Ecto neural progenitor cell (in vitro differentiated cells): ENCODE data around the gene ERCC5.

Source experiments
- DNase-seq: peaks from one replicate; pipeline ENCODE4 v3.0.0-alpha.2; 2018; ENCODE audit warnings: low spot score

Gene ERCC5

DNA sequence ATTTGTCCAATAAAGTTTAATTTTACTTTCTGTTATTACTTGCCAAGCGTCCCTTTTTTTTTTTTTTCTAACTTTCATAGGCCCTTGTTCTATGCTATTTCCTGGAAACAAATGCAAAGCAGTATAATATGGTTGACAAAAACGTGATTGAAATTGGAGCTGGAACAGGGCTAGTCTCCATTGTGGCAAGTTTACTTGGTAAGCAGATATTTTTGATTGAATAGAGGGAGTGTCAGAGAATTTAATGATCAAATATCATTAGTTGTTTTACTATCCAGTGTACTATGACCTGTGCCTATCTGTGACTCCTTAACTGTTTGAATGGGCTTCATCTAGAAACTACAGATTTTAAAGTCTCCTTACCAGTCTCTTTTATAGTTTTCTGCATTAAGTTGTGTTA, 46.7 kb downstream of the ERCC5 start:
- no peak for DNase-seq

DNA sequence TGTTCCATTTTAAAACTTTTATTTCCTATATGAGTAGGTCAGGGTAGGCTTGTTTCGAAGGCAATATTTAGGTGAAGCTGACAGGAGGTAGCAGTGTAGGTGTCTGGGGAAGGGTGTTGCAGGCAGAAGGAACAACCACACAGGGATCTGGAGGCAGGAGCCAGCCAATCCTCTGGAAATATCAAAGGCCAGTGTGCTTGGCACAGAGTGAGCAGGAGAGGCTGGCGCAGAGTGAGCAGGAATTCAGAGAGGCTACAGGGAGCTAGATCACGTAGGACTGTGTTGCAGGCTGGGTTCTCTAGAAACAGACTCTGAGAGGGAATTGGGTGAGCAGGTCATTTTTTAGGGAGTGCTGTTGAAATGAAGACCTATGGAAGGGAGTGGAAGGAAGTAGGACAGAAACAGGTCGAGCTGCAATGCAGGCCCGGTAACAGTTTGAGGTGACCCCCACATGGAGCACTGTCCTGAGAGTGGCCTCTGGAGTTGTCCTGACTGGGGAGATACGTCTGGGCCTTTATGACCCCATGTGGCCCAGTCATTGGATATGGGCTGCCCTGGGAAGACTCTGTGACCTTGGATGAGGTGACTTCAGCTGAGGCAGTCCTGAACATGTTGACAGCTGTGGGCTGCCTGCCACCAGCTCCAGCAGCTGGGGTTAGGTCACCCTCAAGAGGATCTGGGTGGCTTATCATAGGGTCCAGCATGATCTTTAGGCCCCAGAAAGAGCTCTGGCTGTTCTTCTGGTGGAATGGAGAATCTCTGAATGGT, 51.7 kb downstream of the ERCC5 start:
- DNase-seq, result no peak

DNA sequence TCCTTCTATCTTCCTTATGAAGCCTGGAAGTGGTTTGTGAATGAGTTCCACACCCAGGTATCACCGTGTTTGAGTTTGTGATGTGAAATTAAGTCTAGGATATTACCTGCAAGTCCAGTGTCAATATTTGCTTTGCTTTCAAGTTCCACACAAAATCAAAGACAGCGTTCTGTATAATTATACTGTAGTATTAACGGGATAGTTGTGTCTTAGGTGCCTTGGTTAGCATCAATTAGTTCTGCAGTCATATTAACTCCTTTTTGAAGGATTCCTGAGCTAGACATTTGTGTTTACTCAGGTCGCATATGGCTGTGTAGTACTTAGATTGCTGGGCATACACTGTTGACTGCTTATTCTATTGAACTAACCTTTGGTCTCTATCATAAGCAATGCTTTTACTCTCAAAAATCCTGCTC, 54.4 kb downstream of the ERCC5 start:
- DNase-seq, result no peak

DNA sequence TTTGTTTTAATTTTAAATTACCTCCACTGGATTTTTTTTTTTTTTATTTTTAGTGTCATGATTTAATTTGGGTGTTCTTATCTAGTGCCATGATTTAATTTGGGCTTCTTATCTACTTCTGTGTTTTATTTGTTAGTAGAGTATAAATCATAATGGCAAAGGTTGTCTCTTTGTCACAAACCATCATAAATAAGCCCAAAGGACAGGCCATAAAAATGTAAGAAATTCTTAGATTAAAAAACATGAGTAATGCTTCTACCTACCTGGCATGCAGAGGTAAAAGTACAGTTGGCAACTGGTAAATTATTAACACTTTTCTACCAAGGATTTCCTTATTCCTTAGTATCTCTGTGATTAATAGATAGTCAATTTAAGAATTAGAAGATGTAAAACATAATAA, 55.2 kb downstream of the ERCC5 start:
- no peak for DNase-seq

DNA sequence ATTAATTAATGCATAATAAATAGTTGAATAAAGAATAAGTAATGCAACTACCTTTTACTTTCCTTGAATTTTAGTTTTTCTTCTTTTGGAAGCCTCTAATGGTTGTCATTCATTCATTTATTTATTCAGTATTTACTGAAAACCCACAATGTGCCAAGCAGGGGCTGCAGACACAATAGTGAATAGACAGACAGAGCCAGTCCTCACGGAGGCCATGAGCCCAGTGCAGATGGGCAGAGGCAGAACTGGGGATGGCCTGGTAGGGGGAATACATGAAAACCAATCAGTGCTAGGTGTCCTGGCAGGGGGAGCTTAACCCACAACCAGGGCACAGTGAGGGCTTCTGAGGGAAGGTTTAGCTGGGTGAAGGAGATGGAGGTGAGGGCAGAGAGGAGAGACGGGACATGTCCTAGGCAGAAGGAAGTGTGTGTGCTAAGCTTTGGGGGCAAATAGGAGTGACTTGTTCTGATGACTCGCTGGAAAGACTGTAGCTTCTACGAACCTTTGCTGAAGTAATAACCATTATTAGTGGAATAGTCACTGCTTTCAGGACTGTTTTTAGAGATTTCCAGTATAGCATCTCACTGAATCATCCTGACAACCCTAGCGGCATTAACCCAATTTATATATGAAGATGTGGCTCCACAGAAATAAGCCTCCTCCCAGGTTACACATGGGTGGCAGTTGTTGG, 55.9 kb downstream of the ERCC5 start:
- DNase-seq, result no peak

DNA sequence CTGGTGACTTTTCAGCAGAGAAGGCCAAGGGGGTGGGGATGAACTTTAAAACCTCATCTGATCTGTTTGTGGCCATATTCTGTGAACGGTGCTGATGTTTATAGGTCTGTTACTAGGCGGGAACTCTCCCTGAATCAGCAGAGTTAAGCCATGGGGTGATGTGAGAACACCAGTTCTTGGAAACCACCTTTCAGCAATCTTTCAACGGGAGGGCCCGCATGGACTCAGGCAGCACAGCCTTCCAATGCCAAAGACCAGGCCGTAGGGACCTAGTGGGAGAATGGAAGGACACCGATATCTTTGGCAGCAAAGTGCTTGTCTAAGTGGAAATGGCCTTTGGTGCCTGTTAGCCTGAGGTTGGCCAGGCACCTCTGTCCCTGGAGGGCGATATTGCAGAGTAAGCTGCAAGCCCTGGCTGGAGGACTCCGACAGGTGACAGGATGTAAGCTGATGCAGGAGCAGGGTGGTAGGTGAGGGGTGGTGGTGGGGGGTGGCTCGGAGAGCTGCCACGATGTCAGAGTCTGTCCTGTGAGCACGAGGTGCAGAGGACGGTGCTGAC, 57.0 kb downstream of the ERCC5 start:
- no peak for DNase-seq

DNA sequence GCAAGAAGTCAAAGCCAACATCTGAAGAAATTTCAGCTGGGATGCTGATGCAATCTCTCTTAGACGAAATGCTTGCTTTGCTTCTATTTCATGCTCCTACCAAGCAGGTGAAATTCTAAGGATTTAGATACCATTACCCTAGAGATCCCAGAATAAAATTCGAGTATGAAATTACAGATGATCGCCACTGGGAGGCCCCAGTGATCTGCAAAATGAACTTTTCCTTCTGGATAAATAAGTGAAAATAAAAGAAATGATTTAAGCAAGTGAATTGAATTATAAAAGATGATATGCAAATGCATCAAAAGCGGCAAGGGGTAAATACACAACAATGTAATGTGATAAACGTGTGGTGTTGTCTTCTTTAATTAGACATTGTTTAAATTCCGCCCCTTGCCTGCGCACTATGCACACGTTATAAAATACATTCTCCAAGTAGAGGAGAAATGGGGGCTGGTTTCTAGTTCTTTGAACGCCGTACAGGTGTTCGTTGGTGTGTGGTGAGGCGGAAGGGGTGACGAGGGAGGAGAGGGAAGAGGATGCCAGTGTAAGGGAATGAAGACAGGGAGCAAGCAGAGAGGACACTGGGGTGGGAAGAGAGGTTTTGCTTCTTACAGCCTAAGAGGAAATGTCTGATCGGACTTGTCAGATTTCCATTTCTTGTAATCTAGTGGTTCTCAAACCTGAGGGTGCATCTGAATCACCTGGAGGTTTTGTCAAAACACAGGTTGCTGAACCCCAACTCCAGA, 58.0 kb downstream of the ERCC5 start:
- DNase-seq, result no peak

DNA sequence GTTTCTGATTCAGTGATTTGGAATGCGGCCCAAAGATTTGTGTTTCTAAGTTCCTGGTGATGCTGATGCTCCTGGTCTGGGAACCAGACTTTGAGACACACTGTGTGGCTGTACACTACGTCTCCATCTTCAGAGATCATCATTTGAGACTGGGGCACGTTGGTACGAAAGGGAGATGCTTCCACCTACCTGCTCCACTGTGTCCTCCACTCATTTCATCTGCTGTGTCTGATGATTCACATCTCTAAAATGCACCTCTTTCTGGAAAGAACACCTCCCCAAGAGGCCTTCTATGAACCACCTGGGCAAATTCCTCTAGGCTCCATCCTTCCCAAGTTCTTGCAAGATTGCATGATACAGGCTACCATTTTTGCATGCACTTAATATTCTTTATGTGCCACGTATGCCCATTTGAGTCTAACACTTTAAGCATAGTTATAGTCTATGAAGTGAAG, 58.6 kb downstream of the ERCC5 start:
- DNase-seq, result no peak

DNA sequence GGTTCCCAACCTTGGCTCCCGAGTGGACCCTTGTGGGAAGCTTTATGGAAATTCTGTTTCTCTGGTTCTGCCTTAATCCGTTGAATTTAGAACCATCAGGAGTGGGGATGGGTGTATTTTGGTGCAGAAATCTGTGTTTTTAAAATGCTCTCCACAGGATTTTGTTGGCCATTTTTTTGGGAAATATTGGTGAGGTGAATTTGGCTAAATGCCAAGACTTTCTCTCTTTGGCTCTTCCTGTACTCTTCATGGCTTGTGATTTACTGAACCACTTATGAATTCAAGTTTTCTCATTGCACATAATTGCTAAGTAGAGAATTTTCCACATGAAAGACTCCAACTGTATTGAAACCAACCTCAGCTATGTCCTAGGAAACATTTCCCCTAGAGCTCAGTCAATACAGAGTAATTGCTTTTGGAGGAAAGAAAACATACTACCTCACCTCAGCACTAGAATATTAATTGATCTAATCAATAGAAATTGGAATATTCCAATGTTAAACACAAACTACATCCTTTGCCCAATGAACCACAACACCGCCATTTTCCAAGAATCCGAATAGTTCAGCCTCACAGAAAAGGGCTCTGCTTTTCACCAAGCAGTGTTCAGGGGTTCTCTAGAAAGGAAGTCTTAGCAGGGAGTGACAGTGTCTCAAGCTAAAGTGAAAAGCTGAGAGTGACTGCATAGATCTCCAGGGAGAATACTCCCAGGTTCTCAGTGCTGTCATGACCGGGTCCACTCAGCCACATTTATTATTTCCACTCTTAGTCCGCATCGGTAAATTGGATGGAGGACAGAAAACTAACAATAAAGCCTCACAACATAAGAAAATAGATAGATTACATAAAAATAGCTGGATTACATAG, 60.3 kb downstream of the ERCC5 start:
- DNase-seq, result no peak

DNA sequence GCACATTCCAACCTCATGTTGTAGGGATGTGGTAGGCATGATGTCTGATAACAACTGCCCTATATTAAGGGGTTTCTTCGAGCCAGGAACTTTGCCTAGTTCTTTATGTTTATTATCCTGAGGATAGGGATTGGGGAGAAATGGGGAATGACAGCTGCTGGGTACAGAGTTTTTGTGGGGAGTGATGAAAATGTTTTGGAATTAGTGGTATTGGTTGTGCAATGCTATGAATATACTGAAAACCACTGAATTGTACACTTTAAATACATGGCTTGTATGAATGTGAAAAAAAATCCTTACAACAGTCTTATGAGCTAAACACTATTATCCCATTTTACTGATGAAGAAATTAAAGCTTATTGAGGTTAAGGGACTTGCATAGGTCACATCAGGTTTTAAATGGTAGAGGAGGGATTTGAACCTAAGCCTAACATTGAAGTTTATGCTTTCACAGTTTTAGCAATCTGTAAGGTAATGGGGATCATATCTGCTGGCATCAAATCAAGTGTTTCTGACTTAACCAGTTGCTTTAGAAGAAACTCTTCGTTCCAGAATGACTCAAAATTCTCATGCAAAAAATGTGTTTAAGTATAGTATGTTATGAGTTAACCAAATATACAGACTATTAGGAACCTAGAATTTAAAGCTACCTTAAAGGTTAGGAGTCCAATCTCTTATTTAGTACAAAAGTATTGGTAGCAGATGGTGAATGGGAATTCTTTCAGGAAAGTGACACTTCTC, 61.4 kb downstream of the ERCC5 start:
- no peak for DNase-seq

DNA sequence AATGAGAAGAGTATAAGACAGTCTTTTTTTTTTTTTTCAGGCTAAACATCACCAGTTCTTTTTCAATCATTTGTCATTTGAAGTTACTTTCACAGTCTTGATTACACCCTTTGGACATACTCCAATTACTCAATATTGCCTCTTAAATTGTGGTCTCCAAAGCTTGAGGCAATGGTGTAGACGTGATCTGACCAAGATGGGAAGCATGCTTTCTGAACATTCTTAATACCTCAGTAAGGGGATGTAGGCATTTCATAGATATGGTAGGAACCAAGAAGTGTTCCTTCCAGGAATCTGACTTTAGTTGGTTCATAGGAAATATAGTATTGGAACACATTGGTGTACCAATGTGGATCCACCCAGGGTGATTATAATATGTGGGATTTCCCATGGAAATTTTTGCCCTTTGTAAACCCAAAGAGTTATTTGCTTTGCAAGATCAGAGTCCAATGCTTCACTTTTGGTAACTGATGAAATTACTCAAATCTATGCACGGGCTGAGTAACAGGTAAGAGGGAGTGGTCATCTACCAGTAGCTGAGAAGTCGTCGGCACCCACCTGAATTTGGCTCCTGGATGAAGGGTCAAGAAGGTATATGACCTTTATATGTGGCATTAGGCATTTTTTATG, 62.2 kb downstream of the ERCC5 start:
- no peak for DNase-seq

DNA sequence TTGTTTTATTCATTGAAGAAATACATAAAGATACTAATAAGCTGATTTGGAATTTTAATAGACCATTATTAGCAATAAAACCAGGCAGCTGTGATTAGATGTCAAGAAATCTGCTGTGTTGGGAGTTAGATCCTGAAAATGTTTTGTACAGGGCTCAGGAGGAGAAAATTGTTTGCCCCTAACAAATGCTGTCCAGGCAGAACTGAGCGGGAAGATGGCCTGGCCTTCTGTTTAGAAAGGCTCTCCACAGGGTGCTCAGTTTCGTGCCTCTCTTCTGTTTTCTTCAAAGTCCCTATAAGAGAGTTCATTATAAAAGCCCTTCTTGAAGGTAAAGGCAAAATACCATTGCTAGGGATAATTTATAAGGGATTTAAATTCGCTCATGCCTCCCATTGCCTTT, 64.1 kb downstream of the ERCC5 start:
- no peak for DNase-seq

DNA sequence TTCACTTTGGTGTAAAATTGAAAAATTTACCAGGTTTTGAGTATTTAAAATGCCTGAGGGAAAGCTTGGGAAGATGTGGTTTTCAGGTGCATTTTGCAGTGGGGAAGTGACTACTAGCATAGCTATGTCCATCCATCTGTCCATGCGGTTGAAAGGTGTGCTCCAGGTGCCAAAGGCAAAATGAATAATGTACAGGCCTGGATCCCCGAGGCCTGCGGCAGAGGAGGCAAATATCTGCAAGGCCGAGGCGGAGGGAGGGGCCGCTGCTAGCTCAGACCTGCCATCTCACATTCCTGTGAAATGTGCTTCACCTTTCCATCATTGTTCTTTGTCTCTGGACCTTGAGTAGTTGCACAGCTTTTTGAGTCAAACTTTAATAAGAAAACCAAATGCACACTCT, 65.5 kb downstream of the ERCC5 start:
- DNase-seq, result no peak

DNA sequence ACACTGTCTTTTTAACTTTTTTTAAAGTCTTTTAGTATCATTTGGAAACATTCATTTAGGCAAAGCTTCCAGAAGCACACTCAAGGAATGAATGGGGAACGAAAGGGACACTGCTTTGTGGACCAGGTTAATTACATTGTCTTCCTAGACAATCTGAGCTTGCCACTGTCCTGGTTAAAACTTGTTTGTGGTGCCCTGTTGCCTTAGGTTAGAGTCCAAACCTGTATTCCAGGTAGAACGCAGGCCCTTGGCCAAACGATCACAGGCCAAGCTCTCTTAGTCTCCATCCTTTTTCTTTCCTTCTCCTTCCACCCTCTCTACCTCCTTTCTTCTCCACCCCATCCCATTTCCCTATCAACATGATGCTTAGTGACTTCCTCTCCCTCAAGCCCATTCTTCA, 66.8 kb downstream of the ERCC5 start:
- no peak for DNase-seq

DNA sequence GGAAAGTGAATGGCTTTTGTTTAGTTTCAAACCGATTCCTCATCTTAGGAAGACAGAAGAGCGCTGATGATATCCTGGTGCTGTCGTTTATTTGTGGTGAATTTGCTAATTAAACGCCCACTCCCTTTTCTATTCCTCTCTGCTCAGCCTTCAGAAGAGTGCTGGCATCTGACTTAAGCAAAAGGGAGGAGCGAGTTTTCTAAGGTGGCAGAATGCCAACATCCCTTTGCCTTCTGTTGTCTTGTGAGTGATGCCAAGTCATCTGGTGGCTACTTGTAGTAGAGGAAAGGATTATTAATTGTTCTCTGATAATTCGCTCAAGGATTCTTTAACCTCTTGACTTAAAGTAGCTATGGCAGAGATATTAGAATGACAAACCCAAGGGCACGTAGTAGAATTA, 68.1 kb downstream of the ERCC5 start:
- no peak for DNase-seq

DNA sequence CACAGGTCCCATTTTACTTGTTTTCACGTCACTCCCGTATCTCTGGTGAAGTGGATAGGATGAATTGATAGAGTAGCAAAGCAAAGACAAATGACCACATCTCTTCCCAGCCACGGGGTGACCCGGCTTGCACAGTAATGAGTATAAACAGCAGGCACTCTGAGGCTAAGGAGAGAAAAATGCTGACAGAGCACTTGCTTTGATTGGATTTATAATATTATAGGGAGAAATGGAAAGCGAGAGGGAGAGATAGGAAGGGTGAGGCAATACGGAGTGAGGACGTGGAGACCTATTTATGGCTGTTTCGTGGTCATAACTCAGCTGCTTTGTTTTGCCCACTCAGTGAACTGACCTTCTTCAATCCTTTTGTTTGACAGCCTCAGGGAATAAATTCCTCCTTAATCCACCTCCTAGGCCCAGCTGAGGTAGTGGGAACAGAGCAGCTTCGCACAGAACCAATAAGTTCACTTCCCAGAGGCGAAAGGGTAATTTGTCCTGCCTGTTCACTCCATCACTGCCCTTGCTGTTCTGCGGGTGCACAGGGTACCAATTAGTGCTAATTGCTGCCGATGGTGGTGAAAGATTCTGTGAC, 68.6 kb downstream of the ERCC5 start:
- DNase-seq, result no peak

DNA sequence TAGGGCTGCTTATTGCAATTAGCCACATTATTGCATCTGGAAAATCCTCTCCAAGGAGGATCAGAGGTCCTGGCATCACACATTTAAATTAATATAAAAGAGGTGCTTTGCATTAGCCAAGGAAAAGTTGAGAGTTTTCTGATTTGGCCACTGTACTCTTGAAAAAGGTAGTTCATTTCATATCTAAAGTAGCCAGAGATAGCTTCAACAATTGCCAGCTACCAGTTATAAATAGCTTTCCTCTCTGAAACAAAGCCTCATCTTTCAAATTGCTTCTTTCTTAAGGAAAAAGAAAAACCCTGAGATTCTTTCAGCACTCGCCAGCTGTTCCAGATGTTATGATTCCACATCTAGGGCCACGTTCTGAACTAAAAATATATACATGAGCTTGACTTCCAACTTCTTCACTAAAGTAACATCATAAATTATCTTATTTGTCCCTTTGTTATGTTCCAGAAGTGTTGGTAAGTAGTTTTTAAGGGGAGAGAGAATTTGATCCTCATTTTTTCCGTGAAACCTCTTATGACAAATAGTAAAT, 69.6 kb downstream of the ERCC5 start:
- DNase-seq, result no peak

DNA sequence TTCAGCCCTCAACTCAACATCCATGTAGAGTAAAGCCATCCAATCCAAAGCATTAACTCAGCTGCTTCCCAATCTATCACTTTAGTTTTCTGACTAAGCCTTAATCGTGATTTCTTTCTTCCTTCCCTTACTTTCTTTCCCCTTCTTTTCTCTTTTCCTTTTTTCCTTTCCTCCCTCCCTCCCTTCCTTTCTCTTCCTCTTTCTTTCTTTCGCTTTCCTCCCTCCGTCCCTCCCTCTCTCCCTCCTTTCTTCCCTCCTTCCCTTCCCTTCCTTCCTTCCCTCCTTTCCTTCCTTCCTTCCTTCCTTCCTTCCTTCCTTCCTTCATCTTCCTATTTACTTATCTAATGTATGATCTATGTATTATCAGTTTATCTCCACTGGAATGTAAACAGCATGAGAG, 71.2 kb downstream of the ERCC5 start:
- no peak for DNase-seq

DNA sequence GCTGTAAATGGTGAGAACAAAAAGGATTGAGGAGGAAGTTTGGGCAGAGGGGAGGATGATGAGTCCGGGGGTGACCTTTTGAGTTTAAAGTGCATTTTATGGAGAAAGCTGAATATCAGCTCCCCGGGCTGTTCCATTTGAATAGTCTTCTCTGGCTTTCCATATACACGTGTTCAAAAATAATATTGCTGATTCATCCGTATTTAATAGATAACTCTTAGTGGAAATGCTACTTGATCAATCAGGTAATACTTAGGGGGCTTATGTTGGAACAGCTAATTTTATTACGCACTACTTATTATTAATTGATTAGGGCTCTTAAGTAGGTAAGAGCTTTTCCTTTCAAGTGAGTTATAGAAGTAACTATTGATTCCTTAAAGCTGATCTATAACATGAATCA, 76.4 kb downstream of the ERCC5 start:
- DNase-seq, result no peak
